ENCODE data around the gene GAPDHS.

Gene GAPDHS

GRCh38 chr19:35540356-35540927 is 7.2 kb downstream of the GAPDHS start:
- no peak for DNase-seq

DNA sequence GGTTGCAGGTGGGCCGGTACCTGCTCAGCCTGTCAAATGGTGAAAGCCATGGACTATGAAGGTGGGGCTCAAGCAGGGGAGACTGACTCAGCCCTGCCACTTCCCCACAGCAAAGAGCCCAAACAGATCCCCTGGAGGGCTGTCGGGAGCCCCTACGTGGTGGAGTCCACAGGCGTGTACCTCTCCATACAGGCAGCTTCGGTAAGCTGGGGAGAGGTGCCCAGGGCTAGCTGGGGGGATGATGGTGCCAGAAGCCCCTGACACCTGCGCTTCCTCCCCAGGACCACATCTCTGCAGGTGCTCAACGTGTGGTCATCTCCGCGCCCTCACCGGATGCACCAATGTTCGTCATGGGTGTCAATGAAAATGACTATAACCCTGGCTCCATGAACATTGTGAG is 9.0 kb downstream of the GAPDHS start:
- DNase-seq: no peak

- no peak for DNase-seq
These were observed 10.2 kb downstream of the GAPDHS start for GRCh38 chr19:35543280-35544109.

- no peak for DNase-seq
These were observed 11.0 kb downstream of the GAPDHS start for GRCh38 chr19:35544110-35544802.

GRCh38 chr19:35545001-35545854 is 12.0 kb downstream of the GAPDHS start, which contains the start of gene TMEM147:
TMEM147 (plus strand) TSS chr19:35545626; CDS start chr19:35545740, 114 bp downstream.
- DNase-seq: peak; percentile 93

DNA sequence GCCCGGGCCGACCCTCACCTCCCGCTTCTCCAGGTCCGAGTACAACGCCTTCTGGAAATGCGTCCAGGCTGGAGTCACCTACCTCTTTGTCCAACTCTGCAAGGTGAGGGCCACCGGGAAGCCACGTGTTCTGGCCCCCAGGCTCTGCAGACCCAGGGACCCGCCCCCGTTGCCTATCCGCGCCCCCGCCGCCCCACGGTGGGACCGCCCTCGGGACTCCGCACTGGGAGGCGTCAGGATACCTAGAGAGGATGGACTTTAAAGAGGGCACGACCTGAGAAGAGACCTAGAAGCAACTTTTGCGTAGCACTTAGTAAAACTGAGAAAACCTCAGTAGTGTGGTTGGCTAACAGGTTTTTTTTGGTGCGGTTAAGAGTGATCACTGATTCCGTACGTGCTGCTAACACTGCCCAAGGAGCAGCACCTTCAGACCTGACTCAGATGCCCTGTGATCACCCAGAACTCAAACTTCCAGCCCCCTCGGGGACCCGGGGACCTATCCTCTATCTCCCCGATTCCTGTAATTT is 12.7 kb downstream of the GAPDHS start:
- peak; percentile 71 for DNase-seq

DNA sequence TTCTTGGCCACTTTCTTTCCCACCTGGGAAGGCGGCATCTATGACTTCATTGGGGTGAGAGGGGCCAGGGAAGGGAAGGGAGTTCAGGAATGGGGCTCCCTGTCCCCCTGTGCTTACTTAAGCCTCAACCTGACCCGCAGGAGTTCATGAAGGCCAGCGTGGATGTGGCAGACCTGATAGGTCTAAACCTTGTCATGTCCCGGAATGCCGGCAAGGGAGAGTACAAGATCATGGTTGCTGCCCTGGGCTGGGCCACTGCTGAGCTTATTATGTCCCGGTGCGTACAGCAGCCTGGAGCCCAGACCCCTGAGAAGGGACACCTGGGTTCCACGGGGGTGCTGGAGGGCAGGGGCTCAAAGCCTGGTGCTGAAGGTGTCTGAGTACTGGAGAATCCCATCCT is 13.3 kb downstream of the GAPDHS start:
- no peak for DNase-seq

- DNase-seq: peak; percentile 78
These were observed 16.0 kb downstream of the GAPDHS start for GRCh38 chr19:35549174-35549788.

DNA sequence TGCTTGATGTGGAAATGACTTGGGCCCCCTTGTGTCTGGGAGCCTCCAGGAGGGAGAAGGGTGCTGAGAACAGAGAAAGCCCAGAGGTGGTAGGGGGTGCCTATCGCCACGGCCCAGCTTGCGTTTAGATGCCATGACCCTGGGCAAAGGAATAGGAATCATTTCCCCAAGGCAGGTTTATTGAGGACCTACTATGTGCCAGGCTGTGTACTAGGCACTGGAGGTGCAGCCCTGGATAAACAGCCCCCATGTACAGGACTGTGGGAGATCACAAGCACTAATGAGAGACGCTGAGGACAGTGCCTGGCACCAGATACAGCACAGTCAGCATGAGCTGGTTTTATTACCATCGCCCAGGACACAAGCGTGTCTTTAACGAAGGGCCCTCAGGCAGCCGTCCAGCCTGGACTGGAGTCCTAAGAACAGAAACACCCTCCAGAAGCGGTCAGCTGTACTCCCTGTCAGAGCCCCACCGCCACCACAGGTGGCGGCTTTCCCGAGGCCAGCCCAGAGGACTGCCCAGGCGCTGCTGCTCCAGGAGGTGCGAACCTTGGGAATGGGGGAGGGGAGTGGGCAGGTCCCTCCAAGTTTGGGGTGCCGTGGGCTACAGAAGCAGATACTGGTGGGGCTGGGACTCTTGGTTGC is 16.7 kb downstream of the GAPDHS start:
- no peak for DNase-seq

DNA sequence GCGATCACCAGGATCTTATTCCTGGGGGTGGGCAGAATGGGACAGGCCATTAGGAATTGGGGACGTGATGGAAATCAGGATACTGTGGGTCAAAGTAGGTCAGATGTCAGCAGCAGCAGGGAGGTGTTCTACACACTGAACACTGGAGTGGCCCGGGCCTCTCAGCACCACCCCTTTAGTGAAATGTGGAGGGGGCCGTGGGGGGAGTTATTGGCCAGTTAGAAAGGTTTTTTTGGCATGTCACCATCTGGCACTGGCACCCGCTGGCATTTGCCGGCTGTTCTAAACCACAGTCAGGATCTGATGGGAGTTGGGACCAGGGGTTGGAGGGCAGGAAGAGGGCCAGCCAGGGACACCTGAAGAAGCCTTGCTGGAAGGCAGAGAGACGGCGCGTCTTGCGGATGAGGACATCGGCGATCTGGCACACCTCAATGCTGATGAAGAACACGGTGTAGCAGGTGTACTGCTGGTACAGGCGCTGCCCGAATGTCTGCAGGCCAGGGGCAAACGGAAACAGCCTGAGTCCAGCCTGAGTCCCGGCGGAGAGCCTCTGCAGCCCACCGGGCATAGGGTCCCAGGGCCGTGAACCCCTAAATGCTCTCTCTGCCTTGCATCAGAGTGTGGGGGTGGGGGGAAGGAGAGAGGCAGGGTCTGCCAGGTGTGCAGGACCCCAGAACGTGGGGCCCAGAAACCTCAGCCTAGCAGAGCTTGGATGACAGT is 18.0 kb downstream of the GAPDHS start:
- no peak for DNase-seq

- no peak for DNase-seq
These were observed 19.5 kb downstream of the GAPDHS start for GRCh38 chr19:35552534-35553384.

- DNase-seq: no peak
These were observed 20.2 kb downstream of the GAPDHS start for GRCh38 chr19:35553385-35554000.

- DNase-seq: no peak
These were observed 20.8 kb downstream of the GAPDHS start for GRCh38 chr19:35554076-35554475.

DNA sequence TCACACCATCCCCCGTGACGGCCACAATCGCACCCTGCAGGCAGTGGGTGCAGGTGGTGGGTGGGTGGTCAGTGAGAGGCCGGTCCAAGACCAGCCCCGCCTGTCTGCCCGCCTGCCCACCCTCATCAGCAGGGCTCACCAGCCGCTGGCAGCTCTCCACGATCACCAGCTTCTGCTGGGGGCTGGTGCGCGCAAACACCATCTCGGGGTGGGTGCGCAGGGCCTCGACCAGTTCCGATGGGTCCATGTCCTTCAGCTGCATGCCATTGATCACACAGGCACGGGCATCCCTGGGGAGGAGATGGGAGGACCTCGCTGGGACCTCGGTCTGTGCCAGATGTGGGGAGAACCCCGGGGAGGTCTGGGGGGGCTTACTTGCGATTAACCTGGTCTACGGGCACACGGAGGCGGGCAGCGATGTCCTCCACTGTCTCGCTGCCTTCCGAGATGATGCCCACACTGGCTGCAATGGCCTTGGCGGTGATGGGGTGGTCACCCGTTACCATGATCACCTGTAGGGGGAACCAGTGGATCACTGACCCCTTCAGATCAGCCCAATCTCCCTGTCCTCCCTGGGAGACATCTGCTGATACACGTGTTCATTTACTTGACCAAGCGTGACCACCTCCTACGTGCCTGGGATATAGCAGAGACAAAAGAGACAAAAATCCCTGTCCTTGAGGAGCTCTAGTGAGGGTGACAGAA is 22.2 kb downstream of the GAPDHS start:
- DNase-seq: peak; percentile 76

DNA sequence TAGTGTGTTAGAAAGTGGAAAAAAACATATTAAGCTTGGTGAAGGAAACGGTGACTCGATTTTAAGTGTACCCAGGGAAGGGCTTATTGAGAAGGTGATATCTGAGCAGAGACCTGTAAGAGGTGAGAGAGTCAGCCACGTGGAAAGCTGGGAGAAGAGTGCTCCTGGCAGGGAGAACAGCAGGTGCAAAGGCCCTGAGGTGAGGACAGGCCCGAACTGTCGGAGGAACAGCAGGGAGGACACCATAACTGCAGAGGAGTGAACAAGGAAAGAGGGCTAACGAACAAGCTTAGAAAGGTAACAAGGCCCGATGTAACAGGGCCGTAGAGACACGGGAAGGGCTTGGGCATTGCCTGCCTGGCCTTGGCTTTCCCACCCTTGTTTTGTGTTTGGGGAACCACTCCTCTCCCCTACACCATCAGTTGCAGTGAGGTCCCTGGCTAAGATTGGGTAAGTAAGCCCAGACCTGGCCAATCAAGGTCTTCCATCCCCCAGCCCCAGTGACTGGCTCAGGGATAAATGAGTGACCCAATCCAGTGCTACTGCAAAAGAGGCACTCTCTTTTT is 22.9 kb downstream of the GAPDHS start:
- peak; percentile 27 for DNase-seq

- DNase-seq: peak; percentile 37
These were observed 23.7 kb downstream of the GAPDHS start for GRCh38 chr19:35556846-35557538.

- peak; percentile 91 for DNase-seq
These were observed 24.5 kb downstream of the GAPDHS start for GRCh38 chr19:35557539-35558399.
